AG09319 (cell line): ENCODE measurements around the gene VWA8.

ENCODE experiments used
- DNase-seq: peaks from one replicate; pipeline ENCODE4 v3.0.0-alpha.2; 2010; ENCODE audit warnings: low read depth; ENCODE audit errors: extremely low read depth
- CTCF ChIP-seq: IDR thresholded peaks from 2 replicates; pipeline ENCODE4 v1.5.1; 2011; ENCODE audit warnings: low read depth, mild to moderate bottlenecking, inconsistent platforms, low read length, moderate library complexity

Gene VWA8

GRCh38 chr13:41614671-41615527, 346.0 kb downstream of the VWA8 start:
- no peak for TF ChIP-seq CTCF
- DNase-seq = no peak

GRCh38 chr13:41613984-41614661, 346.8 kb downstream of the VWA8 start:
- peak; percentile 77 for DNase-seq
- no peak for TF ChIP-seq CTCF

GRCh38 chr13:41613471-41613870, 347.4 kb downstream of the VWA8 start:
- no peak for DNase-seq
- no peak for TF ChIP-seq CTCF

- TF ChIP-seq CTCF = no peak
- no peak for DNase-seq
These were observed 349.5 kb downstream of the VWA8 start for GRCh38 chr13:41611385-41611784.

GRCh38 chr13:41610404-41610803, 350.5 kb downstream of the VWA8 start:
- DNase-seq = peak; percentile 87

GRCh38 chr13:41609828-41610227, 351.1 kb downstream of the VWA8 start:
- no peak for TF ChIP-seq CTCF
- DNase-seq = no peak

More at GRCh38 chr13:41610404-41610803, 350.5 kb downstream of the VWA8 start:
- TF ChIP-seq CTCF = no peak

- no peak for DNase-seq
- no peak for TF ChIP-seq CTCF
These were observed 352.1 kb downstream of the VWA8 start for GRCh38 chr13:41608839-41609177.
